ENCODE results near the gene FOXP3. TPM values are rescaled to one million over a fixed set of nuclear protein-coding genes. Genes with fewer than 3 reads are reported as not detected.

The FOXP3 gene
- total RNA-seq, 1 experiment from 2014 or later, result 0.14 TPM

DNA sequence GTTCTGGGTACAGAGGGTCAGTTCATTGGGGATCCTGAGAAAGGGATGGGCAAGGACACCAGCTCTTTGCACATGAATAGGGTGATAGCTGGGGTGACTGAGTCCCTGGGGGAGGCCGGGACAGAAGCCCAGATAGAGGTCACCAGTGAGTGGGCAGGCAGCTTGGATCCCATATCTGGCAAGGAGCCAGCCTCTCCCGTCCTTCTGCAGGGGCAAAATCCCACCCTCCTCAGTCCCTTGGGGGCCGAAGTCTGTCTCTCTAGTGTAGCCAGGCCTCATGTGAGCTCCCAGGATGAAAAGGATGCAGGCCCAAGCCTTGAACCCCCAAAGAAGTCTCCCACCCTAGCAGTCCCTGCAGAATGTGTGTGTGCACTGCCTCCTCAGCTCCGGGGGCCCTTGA, 22.1 kb upstream of the FOXP3 start:
- no peaks in the 10 kb centered on the region for H3K27me3 ChIP-seq (ENCODE audit: control insufficient read depth, insufficient read depth, low read length)
- DNase-seq, result no peak
- H3K4me3 ChIP-seq (ENCODE audit: insufficient read depth, low read depth, low read length), result no peak overlapping the region
- no peaks in the 10 kb centered on the region for H3K36me3 ChIP-seq (replicated peaks; ENCODE audit: control insufficient read depth, insufficient read depth, low read length)

DNA sequence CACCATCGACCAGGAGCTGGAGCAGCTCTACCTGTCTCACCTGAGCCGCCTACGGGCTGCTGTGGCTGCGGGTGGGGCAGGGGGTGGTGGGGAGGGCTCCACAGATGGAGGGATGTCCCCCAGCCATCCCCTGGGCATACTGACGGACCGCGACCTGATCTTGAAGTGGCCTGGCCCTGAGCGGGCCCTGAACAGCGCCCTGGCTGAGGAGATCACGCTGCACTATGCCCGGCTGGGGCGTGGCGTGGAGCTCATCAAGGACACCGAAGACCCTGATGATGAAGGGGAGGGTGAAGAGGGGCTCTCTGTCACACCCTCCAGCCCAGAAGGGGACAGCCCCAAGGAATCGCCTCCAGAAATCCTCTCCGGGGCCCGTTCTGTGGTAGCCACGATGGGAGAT, 21.6 kb upstream of the FOXP3 start:
- H3K27me3 ChIP-seq (ENCODE audit: control insufficient read depth, insufficient read depth, low read length), result no peaks in the 10 kb centered on the region
- no peaks in the 10 kb centered on the region for H3K36me3 ChIP-seq (replicated peaks; ENCODE audit: control insufficient read depth, insufficient read depth, low read length)
- no peak for DNase-seq
- H3K4me3 ChIP-seq (ENCODE audit: insufficient read depth, low read depth, low read length), result no peak overlapping the region

DNA sequence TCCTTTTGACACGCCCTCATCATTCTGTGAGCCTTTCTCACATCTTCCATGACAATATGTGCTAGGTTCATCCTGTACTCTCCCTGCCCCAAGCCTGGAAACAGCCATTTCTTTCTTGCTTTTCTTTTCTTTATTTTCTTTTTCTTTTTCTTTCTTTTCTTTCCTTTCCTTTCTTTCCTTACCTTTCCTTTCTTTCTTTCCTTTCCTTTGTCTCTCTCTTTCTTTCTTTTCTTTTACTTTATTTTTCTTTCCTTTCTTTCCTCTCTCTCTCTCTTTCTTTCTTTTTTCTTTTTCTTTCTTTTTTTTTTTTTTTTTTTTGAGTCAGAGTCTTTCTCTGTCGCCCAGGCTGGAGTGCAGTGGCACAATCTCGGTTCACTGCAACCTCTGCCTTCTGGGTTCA, 19.7 kb upstream of the FOXP3 start:
- DNase-seq, result no peak
- Histone ChIP-seq H3K4me3 (ENCODE audit: insufficient read depth, low read depth, low read length) (no peak overlapping the region), H3K27me3 (ENCODE audit: control insufficient read depth, insufficient read depth, low read length) (no peaks in the 10 kb centered on the region), H3K36me3 (replicated peaks; ENCODE audit: control insufficient read depth, insufficient read depth, low read length) (no peaks in the 10 kb centered on the region)

DNA sequence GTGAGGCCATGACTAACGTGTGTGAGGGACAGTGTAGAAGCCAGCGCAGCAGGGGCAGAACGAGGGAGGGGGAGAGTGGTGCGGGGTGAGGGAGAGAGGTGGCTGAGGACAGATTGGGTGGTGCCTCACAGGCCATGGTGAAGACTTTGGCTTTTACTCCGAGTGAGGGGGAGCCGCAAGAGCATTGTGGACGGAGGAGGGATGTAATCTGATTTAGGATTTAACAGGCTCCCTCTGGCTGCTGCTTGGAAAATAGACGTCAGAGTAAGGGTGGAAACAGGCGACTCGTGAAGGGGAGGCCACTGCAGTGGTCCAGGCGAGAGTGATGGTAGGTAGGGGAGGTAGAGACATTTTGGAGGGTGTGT, 18.1 kb upstream of the FOXP3 start:
- H3K27me3 ChIP-seq (ENCODE audit: control insufficient read depth, insufficient read depth, low read length), result no peaks in the 10 kb centered on the region
- DNase-seq, result peak; percentile 48
- no peaks in the 10 kb centered on the region for H3K36me3 ChIP-seq (replicated peaks; ENCODE audit: control insufficient read depth, insufficient read depth, low read length)
- no peak overlapping the region for H3K4me3 ChIP-seq (ENCODE audit: insufficient read depth, low read depth, low read length)

DNA sequence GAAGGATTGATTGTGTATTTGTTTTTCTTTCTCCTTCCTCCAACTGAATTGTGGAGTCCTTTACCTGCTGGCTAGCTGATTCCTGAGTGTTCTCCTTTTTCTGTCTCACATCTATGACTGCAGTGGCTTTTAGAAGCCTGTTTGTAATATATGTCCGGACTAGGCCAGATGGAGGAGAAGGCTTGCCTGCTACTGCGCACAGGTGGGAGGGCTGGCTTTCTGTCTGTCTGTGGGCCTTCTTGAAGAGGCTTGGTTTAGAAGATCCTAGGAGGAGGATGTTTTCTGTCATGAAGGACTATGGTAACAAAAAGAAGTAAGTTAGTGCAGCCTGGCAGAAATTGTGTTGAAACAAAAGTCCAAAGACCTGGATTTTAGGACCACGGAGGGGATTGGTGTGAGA, 13.6 kb upstream of the FOXP3 start:
- no peaks in the 10 kb centered on the region for H3K36me3 ChIP-seq (replicated peaks; ENCODE audit: control insufficient read depth, insufficient read depth, low read length)
- no peaks in the 10 kb centered on the region for H3K27me3 ChIP-seq (ENCODE audit: control insufficient read depth, insufficient read depth, low read length)
- DNase-seq, result no peak
- H3K4me3 ChIP-seq (ENCODE audit: insufficient read depth, low read depth, low read length), result no peak overlapping the region

DNA sequence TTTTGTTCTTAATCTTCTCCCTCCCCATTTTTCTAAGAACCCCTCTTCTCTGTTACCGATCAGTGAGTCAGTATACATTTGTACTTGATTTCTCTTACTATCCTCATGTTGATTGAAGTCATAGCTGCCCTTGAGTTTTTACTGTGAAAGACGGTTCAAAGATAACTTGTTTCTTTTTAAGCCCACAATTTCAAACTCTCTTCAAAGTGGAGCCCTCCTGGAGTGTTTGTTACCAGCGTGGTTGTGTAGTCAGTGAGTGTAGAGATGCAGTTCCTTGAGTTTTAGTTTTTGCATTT, 13.0 kb upstream of the FOXP3 start:
- DNase-seq, result no peak
- H3K36me3 ChIP-seq (replicated peaks; ENCODE audit: control insufficient read depth, insufficient read depth, low read length), result no peaks in the 10 kb centered on the region
- no peaks in the 10 kb centered on the region for H3K27me3 ChIP-seq (ENCODE audit: control insufficient read depth, insufficient read depth, low read length)
- no peak overlapping the region for H3K4me3 ChIP-seq (ENCODE audit: insufficient read depth, low read depth, low read length)

DNA sequence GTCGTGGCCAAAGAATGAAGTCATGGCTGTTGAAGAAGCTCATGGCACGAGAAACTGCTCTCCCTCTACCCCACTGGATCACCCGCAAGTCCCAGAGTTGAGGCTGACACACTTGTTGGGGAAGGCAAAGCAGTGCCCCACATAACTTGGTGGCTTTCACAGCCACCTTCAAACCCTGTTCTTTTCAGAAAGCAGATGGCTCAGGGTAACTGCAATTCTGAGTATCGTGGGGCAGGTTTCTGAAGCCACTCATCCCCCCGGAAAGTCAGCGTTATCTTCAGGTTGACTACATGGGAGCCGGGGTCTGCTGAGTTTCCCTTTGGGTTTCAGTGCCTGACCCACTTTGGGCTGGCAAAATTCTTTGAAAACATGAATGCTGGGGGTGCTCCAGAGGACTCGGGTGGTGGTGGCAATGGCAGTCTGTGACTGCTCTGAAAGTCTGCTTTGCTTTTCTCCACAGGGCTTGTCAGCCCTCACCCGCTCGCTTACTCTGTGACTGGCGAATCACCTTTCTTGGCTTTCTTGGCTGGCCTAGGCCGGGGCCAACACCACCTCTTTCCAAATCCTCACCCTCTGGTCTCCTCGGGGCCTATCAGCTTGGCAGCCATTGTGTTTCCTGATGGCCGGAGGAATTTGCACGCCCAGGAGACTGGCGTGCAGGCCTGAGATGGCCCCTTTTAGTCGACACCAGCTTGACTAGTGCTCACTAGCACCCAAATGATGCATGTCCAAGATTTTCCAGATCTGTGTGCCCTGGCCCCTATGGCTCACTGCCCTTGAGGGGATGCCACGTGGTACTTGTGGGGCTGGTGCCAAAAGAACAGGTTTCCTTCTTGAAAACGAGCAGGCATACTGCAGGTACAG, 12.4 kb upstream of the FOXP3 start:
- no peak for DNase-seq
- Histone ChIP-seq H3K4me3 (ENCODE audit: insufficient read depth, low read depth, low read length) (no peak overlapping the region), H3K36me3 (replicated peaks; ENCODE audit: control insufficient read depth, insufficient read depth, low read length) (no peaks in the 10 kb centered on the region), H3K27me3 (ENCODE audit: control insufficient read depth, insufficient read depth, low read length) (no peaks in the 10 kb centered on the region)

DNA sequence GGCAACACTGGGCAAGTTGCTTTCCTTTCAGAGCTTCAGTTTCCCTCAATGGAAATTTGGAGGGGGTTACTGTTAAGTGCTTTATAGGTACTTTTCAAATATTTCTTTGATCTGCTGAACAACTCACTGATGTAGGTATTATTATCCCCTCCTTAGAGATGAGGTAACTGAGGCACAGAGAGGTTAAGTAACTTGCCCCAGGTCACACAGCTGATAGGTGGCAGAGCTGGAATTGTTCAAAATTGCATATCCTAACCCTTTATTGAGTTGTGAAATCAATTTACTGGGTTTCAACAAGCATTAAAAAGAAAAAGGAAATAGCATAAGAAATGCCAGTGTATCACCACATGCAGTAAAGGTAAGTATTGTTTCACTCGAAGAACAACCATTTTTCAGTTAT, 11.7 kb upstream of the FOXP3 start:
- no peak for DNase-seq
- no peaks in the 10 kb centered on the region for H3K27me3 ChIP-seq (ENCODE audit: control insufficient read depth, insufficient read depth, low read length)

DNA sequence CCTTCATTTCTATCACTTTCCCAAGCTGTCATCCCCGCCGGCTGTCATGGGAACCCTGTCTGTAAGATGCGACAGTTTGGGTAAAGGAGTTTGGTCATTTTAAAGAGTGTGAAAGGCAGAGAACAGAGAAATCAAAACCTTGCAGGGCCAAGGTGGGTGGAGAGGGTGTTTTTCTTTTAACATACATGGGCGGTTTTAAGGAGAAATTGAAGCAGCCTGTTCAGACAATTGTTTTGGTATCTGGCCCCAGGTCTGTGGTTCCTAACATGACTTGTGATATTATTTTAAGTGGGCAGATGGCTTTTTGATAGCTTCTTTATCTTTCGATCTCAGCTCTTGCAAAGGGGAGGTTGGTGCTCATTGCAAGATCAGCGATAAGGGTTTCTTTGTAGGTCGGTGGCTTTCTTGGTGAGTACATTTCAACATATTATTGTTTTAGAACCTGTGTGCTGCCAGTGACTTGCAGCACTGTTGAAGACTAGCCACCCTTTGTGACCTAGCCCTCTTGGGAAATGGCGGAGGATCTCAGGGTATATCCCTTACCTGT, 8.7 kb upstream of the FOXP3 start:
- no peak overlapping the region for H3K4me3 ChIP-seq (ENCODE audit: insufficient read depth, low read depth, low read length)
- DNase-seq, result no peak

More for the DNA sequence above, 11.7 kb upstream of the FOXP3 start:
- H3K36me3 ChIP-seq (replicated peaks; ENCODE audit: control insufficient read depth, insufficient read depth, low read length), result peaks cover 2% of the 10 kb centered on the region; the same call in 1 of the 2 replicates
- no peak overlapping the region for H3K4me3 ChIP-seq (ENCODE audit: insufficient read depth, low read depth, low read length)

DNA sequence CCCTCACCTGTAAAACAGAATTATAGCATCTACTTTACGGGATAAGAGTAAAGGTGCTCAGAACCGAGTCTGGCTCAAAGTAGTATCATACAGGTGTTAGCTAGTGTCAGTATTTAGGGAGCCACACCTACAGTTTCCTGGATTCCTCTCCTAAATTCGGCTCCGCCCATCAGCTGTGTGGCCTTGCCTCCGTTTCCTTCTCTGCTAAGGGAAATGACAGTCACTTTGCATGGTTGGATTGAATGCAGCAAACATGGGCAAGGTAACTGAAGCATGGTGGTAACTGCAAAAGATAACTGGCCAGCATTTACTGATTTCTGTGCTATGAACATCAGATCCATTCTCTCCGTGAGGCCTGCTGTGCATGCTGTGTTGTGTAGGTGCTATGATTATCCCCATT, 7.9 kb upstream of the FOXP3 start:
- Histone ChIP-seq H3K4me3 (ENCODE audit: insufficient read depth, low read depth, low read length) (no peak overlapping the region), H3K36me3 (replicated peaks; ENCODE audit: control insufficient read depth, insufficient read depth, low read length) (peaks cover 2% of the 10 kb centered on the region; the same call in 1 of the 2 replicates), H3K27me3 (ENCODE audit: control insufficient read depth, insufficient read depth, low read length) (no peaks in the 10 kb centered on the region)
- DNase-seq, result no peak

More for the DNA sequence above, 8.7 kb upstream of the FOXP3 start:
- Histone ChIP-seq H3K27me3 (ENCODE audit: control insufficient read depth, insufficient read depth, low read length) (no peaks in the 10 kb centered on the region), H3K36me3 (replicated peaks; ENCODE audit: control insufficient read depth, insufficient read depth, low read length) (peaks cover 2% of the 10 kb centered on the region; the same call in 1 of the 2 replicates)

DNA sequence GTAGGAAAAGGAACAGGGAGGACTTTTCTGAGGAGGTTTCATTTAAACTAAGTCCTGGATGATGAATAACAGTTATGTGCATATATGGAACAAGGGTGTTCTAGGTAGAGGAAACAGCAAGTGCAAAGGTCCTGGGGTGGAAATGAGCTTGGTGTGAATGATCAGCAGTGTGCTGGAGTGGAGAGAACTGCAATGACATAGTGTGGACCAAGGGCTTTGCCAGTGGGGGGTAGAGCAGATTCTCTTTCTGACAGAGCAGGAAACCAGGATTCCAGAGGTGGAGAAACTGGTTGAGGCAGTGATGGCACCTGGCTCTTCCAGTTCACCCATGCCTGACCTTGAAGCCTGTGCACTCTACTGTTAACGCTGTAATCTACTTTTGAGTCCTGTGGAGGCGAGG, 6.8 kb upstream of the FOXP3 start:
- no peak overlapping the region for H3K4me3 ChIP-seq (ENCODE audit: insufficient read depth, low read depth, low read length)
- peaks cover 2% of the 10 kb centered on the region; the same call in 1 of the 2 replicates for H3K36me3 ChIP-seq (replicated peaks; ENCODE audit: control insufficient read depth, insufficient read depth, low read length)
- DNase-seq, result no peak
- no peaks in the 10 kb centered on the region for H3K27me3 ChIP-seq (ENCODE audit: control insufficient read depth, insufficient read depth, low read length)

DNA sequence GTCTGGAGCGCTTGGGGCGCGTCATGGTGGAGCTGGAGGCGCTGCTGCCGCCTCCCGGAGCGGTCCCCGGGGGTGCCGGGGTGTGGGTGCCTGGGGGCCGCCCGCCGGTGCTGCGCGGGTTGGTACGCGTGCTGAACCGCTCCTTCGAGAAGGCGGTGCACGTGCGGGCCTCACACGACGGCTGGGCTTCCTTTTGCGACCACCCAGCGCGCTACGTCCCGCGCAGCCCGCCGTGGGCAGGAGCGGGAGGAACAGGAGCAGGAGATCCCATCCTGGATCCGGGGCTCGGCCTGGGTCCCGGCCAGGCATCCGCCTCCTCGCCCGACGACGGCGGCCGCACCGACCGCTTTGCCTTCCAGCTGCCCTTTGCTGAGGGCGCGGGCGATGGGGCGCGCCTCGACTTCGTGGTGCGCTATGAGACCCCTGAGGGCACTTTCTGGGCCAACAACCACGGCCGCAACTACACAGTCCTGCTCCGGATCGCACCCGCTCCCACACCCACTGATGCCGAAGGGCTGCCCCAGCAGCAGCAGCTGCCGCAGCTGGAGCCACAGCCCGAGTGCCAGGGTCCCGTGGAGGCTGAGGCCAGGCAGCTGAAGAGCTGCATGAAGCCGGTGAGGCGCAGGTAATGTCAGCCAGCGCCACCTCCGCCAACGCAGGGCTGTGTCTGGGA, 5.9 kb upstream of the FOXP3 start:
- Histone ChIP-seq H3K36me3 (replicated peaks; ENCODE audit: control insufficient read depth, insufficient read depth, low read length) (peaks cover 2% of the 10 kb centered on the region; the same call in 1 of the 2 replicates), H3K27me3 (ENCODE audit: control insufficient read depth, insufficient read depth, low read length) (no peaks in the 10 kb centered on the region), H3K4me3 (ENCODE audit: insufficient read depth, low read depth, low read length) (peak overlapping the region; percentile 64)
- DNase-seq, result peak; percentile 56

DNA sequence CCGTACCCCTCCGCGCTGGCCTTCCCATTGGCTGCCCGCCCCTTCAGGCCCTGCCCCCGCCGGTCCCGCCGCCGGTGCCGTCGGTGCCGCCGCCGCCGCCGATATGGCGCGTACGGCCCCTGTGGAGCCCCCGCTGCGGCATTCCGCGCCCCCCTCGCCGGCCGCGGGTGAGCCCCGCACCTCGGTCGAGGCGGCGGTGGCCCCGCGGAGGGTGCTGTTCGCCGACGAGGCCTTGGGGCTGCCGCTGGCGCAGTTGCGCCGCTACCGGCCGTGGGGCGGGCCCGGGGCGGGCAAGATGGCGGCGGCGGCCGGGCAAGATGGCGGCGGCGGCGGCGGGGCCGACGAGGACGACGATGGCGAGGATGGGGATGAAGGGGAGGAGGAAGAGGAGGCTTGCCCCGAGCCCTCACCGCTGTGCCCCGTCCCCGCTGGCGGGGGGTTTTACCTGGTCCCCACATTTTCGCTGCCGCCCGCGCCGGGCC, 5.3 kb upstream of the FOXP3 start, which contains the start of gene PPP1R3F:
Gene PPP1R3F (plus strand): TSS at position 27 of the 482 bp plus-strand sequence. CDS start 77 bp downstream, at position 104.
- peaks cover 2% of the 10 kb centered on the region; the same call in 1 of the 2 replicates for H3K36me3 ChIP-seq (replicated peaks; ENCODE audit: control insufficient read depth, insufficient read depth, low read length)
- no peaks in the 10 kb centered on the region for H3K27me3 ChIP-seq (ENCODE audit: control insufficient read depth, insufficient read depth, low read length)
- H3K4me3 ChIP-seq (ENCODE audit: insufficient read depth, low read depth, low read length), result peak within 1 kb of the TSS; percentile 64
- peak; percentile 95 for DNase-seq

DNA sequence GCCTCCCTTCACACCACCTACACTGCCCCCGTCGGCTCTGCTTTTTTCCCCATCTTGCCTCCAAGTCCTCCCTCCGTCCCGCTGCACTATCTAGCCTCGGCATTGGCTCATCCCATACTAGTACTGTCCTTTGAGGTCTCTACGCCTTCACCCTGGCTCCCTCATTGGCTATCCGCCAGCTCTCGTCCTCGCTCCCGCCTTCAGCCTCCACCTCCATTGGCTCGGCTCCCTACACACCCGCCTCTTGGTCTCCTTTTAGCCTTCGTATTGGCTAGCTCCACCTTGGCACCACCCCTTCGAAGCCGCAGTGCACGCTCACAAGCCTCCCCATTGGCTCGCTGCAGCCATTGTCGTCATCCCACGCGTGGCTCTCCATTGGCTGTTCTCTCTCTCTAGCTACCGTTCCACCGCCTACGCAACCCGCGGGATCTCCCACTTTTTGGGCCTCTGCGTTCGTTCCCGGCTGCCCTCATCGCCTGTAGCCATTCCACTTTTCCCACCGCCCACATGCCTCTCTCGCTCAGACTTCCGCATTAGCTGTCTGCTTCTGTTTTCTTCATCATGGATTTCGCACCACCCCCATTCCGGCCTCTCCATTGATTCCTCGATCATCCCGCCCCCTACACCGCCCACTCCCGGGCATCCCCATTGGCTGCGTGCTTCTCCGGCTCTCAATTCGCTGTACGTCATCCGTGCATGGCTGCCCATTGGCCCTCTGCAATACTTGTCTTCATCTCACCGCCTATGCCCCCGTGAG, 4.7 kb upstream of the FOXP3 start:
- Histone ChIP-seq H3K36me3 (replicated peaks; ENCODE audit: control insufficient read depth, insufficient read depth, low read length) (peaks cover 2% of the 10 kb centered on the region; the same call in 1 of the 2 replicates), H3K27me3 (ENCODE audit: control insufficient read depth, insufficient read depth, low read length) (no peaks in the 10 kb centered on the region), H3K4me3 (ENCODE audit: insufficient read depth, low read depth, low read length) (peak overlapping the region; percentile 55)
- peak; percentile 85 for DNase-seq

Measured in H7 (cell line).